ENCODE data around the gene SRSF1.

DNA sequence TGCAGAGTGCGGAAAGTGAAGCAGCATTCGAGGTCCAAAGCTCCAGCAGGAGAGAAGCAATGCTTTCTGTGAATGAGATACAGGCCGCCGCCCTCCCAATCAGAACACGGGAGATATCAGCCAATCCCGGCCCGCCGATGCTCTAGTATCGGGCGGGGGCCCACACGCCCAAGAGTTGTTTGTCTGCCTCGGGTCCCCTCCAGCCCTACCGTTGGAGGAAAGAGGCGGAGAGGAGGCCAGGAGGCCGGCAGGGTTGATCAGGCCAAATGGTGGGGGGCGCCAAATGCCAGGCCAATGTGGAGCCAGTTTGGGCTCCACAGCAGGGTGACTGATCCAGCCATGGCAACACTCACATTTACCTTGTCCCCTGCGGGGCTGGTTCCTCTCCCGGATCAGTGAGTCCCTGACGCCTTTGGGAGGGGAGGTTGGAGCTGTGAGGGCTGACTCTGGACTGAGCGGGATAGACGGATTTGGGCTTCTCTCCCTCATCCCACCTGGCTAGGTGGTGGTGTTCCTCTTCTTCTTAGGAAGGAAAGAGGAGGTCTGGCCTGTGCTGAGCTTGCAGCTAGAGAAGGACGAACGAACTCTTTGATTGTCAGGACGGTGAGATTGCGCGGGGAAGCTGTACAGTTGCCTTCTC is 41.4 kb downstream of the SRSF1 start:
- TF ChIP-seq EP300 (IDR thresholded peaks at IDR 0.05), result no peak
- TF ChIP-seq, protein P1, sequence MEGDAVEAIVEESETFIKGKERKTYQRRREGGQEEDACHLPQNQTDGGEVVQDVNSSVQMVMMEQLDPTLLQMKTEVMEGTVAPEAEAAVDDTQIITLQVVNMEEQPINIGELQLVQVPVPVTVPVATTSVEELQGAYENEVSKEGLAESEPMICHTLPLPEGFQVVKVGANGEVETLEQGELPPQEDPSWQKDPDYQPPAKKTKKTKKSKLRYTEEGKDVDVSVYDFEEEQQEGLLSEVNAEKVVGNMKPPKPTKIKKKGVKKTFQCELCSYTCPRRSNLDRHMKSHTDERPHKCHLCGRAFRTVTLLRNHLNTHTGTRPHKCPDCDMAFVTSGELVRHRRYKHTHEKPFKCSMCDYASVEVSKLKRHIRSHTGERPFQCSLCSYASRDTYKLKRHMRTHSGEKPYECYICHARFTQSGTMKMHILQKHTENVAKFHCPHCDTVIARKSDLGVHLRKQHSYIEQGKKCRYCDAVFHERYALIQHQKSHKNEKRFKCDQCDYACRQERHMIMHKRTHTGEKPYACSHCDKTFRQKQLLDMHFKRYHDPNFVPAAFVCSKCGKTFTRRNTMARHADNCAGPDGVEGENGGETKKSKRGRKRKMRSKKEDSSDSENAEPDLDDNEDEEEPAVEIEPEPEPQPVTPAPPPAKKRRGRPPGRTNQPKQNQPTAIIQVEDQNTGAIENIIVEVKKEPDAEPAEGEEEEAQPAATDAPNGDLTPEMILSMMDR (IDR thresholded peaks at IDR 0.05), result no peak
- TF ChIP-seq, protein P2, sequence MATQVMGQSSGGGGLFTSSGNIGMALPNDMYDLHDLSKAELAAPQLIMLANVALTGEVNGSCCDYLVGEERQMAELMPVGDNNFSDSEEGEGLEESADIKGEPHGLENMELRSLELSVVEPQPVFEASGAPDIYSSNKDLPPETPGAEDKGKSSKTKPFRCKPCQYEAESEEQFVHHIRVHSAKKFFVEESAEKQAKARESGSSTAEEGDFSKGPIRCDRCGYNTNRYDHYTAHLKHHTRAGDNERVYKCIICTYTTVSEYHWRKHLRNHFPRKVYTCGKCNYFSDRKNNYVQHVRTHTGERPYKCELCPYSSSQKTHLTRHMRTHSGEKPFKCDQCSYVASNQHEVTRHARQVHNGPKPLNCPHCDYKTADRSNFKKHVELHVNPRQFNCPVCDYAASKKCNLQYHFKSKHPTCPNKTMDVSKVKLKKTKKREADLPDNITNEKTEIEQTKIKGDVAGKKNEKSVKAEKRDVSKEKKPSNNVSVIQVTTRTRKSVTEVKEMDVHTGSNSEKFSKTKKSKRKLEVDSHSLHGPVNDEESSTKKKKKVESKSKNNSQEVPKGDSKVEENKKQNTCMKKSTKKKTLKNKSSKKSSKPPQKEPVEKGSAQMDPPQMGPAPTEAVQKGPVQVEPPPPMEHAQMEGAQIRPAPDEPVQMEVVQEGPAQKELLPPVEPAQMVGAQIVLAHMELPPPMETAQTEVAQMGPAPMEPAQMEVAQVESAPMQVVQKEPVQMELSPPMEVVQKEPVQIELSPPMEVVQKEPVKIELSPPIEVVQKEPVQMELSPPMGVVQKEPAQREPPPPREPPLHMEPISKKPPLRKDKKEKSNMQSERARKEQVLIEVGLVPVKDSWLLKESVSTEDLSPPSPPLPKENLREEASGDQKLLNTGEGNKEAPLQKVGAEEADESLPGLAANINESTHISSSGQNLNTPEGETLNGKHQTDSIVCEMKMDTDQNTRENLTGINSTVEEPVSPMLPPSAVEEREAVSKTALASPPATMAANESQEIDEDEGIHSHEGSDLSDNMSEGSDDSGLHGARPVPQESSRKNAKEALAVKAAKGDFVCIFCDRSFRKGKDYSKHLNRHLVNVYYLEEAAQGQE (IDR thresholded peaks at IDR 0.05), result no peak
- no peak for TF ChIP-seq POLR2A (IDR thresholded peaks at IDR 0.05; ENCODE audit: low read length)
- TF ChIP-seq KDM5A (IDR thresholded peaks at IDR 0.05), result no peak
